Measurements from ENCODE around the gene BCL6B.

BCL6B gene

DNA sequence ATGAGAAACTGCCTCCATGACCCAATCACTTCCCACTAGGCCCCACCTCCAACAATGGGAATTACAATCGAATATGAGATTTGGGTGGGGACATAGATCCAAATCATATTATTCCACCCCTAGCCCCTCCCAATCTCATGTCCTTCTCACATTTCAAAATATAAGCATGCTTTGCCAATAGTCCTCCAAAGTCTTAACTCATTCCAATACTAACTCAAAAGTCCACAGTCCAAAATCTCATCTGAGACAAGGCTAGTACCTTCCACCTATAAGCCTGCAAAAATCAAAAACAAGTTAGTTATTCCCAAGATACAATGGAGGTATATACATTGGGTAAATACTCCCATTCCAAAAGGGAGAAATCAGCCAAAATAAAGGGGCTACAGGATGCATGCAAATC is 44.3 kb downstream of the BCL6B start:
- H2AFZ ChIP-seq (ENCODE audit: low read depth, low read length) = no peak overlapping the region
- H3K4me3 ChIP-seq (ENCODE audit: low read length) = no peak overlapping the region
- H3K27me3 ChIP-seq (ENCODE audit: insufficient read depth, low read length) = peaks cover 3% of the 10 kb centered on the region
- H3K36me3 ChIP-seq (ENCODE audit: insufficient read depth, low read length) = no peaks in the 10 kb centered on the region
- peaks cover 19% of the 10 kb centered on the region for H3K4me1 ChIP-seq (ENCODE audit: insufficient read depth, low read length)
- peaks cover 5% of the 10 kb centered on the region for H3K9me3 ChIP-seq (ENCODE audit: low read length)

GRCh38 chr17:7068268-7068667 is 45.4 kb downstream of the BCL6B start:
- H3K4me1 ChIP-seq (ENCODE audit: insufficient read depth, low read length) = peaks cover 12% of the 10 kb centered on the region
- H3K9me3 ChIP-seq (ENCODE audit: low read length) = peaks cover 5% of the 10 kb centered on the region
- H3K27me3 ChIP-seq (ENCODE audit: insufficient read depth, low read length) = peaks cover 3% of the 10 kb centered on the region
- no peaks in the 10 kb centered on the region for H3K36me3 ChIP-seq (ENCODE audit: insufficient read depth, low read length)
- no peak overlapping the region for H2AFZ ChIP-seq (ENCODE audit: low read depth, low read length)
- H3K4me3 ChIP-seq (ENCODE audit: low read length) = no peak overlapping the region

- Histone ChIP-seq H3K4me3 (ENCODE audit: low read length) (no peak overlapping the region), H3K4me1 (ENCODE audit: insufficient read depth, low read length) (no peaks in the 10 kb centered on the region), H3K9me3 (ENCODE audit: low read length) (no peaks in the 10 kb centered on the region)
Measured at GRCh38 chr17:7070712-7071111, 47.9 kb downstream of the BCL6B start.

GRCh38 chr17:7072406-7072805 is 49.6 kb downstream of the BCL6B start:
- Histone ChIP-seq H2AFZ (ENCODE audit: low read depth, low read length) (no peak overlapping the region), H3K36me3 (ENCODE audit: insufficient read depth, low read length) (no peaks in the 10 kb centered on the region), H3K4me1 (ENCODE audit: insufficient read depth, low read length) (no peaks in the 10 kb centered on the region), H3K9me3 (ENCODE audit: low read length) (no peaks in the 10 kb centered on the region), H3K27me3 (ENCODE audit: insufficient read depth, low read length) (peaks cover 3% of the 10 kb centered on the region), H3K4me3 (ENCODE audit: low read length) (no peak overlapping the region)

More at GRCh38 chr17:7070712-7071111, 47.9 kb downstream of the BCL6B start:
- Histone ChIP-seq H3K36me3 (ENCODE audit: insufficient read depth, low read length) (no peaks in the 10 kb centered on the region), H2AFZ (ENCODE audit: low read depth, low read length) (no peak overlapping the region), H3K27me3 (ENCODE audit: insufficient read depth, low read length) (peaks cover 3% of the 10 kb centered on the region)

- H2AFZ ChIP-seq (ENCODE audit: low read depth, low read length) = no peak overlapping the region
- H3K9me3 ChIP-seq (ENCODE audit: low read length) = peaks cover under 1% of the 10 kb centered on the region
- H3K4me1 ChIP-seq (ENCODE audit: insufficient read depth, low read length) = no peaks in the 10 kb centered on the region
- no peaks in the 10 kb centered on the region for H3K36me3 ChIP-seq (ENCODE audit: insufficient read depth, low read length)
- H3K4me3 ChIP-seq (ENCODE audit: low read length) = no peak overlapping the region
- H3K27me3 ChIP-seq (ENCODE audit: insufficient read depth, low read length) = peaks cover 3% of the 10 kb centered on the region
Measured at GRCh38 chr17:7074931-7075330, 52.1 kb downstream of the BCL6B start.

- H3K9me3 ChIP-seq (ENCODE audit: low read length) = peaks cover 3% of the 10 kb centered on the region
- no peaks in the 10 kb centered on the region for H3K27me3 ChIP-seq (ENCODE audit: insufficient read depth, low read length)
- no peak overlapping the region for H3K4me3 ChIP-seq (ENCODE audit: low read length)
- no peaks in the 10 kb centered on the region for H3K36me3 ChIP-seq (ENCODE audit: insufficient read depth, low read length)
- H3K4me1 ChIP-seq (ENCODE audit: insufficient read depth, low read length) = no peaks in the 10 kb centered on the region
- no peak overlapping the region for H2AFZ ChIP-seq (ENCODE audit: low read depth, low read length)
Measured at GRCh38 chr17:7077911-7078546, 55.2 kb downstream of the BCL6B start.

- Histone ChIP-seq H3K4me3 (ENCODE audit: low read length) (no peak overlapping the region), H3K4me1 (ENCODE audit: insufficient read depth, low read length) (no peaks in the 10 kb centered on the region), H3K36me3 (ENCODE audit: insufficient read depth, low read length) (no peaks in the 10 kb centered on the region), H2AFZ (ENCODE audit: low read depth, low read length) (no peak overlapping the region), H3K9me3 (ENCODE audit: low read length) (peaks cover 3% of the 10 kb centered on the region), H3K27me3 (ENCODE audit: insufficient read depth, low read length) (no peaks in the 10 kb centered on the region)
Measured at GRCh38 chr17:7078711-7079110, 55.9 kb downstream of the BCL6B start.

Measured in neuron (in vitro differentiated cells).